GM10248 (cell line): ENCODE results near the gene NFIB.

Experiments
- CTCF ChIA-PET: fragments of 300-600 bp; sonication (Branson Sonifier 250); formaldehyde crosslinking; extraction: SDS; loops from one replicate; lab custom pipeline; 2021; ENCODE audit warnings: antibody characterized with exemption; lab: Yijun Ruan, JAX
- POLR2A ChIA-PET: fragments of 350-650 bp; sonication (Branson Sonifier 250); formaldehyde crosslinking; extraction: SDS; loops from one replicate; lab custom pipeline; 2020; ENCODE audit warnings: antibody characterized with exemption; lab: Yijun Ruan, JAX
- DNase-seq: peaks from one replicate; pipeline ENCODE4 v3.0.0; 2012; ENCODE audit errors: extremely low spot score
- CTCF ChIP-seq: IDR thresholded peaks from 2 replicates; pipeline ENCODE4 v1.5.1; 2012; ENCODE audit warnings: mild to moderate bottlenecking, low read depth; ENCODE audit errors: extremely low read depth, missing control alignments, control extremely low read depth

The NFIB gene

DNA sequence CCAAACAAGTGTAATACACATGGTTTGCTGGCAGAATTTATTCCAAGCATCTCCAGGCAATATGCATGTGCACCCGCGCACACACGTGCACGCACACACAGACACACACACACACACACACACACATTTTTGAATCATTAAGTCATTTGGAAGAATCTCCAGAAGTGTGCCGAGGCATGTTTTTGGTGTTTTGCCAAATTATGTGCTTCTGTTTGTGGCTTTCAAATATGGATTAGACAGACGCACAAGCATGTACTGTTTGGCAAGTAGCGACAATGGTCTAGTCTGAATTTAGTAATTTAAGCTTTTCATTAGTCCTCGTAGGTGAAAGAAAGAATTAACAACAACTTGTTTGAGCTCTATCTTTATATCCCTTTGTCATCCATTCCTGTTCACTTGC is 36.7 kb downstream of the NFIB start:
- POLR2A ChIA-PET: no interaction called here
- CTCF ChIA-PET: interaction anchor here (1.5 to 1.6 kb wide), 2 partner anchors 9 to 21 kb away, joined by 4 read pairs; no protein-coding TSS in a partner anchor
- no peak for DNase-seq
- no peak for TF ChIP-seq CTCF

DNA sequence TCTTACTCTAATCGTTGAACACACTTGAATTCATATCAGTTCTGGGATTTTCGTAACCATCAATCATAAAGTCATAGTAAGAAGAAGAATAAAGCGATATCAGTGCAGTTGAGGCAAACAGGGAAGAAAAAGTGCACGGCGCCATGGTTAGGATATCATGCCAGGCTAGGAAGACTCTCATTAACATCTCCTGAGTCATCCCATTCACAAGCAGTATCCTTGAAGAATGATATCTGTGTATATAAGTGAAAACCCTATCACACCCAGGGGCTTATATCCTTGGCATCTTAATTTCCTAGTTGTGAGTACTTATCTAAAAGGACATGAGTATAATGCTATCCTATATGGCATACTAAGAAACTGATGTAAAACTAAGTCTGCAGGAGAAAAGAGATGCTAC is 38.6 kb downstream of the NFIB start:
- DNase-seq: no peak
- ChIA-PET CTCF (no interaction called here), POLR2A (no interaction called here)
- TF ChIP-seq CTCF: no peak

- CTCF ChIA-PET: no interaction called here
- DNase-seq: no peak
- no peak for TF ChIP-seq CTCF
- POLR2A ChIA-PET: no interaction called here
Observed at GRCh38 chr9:14273696-14274121, 40.2 kb downstream of the NFIB start.

DNA sequence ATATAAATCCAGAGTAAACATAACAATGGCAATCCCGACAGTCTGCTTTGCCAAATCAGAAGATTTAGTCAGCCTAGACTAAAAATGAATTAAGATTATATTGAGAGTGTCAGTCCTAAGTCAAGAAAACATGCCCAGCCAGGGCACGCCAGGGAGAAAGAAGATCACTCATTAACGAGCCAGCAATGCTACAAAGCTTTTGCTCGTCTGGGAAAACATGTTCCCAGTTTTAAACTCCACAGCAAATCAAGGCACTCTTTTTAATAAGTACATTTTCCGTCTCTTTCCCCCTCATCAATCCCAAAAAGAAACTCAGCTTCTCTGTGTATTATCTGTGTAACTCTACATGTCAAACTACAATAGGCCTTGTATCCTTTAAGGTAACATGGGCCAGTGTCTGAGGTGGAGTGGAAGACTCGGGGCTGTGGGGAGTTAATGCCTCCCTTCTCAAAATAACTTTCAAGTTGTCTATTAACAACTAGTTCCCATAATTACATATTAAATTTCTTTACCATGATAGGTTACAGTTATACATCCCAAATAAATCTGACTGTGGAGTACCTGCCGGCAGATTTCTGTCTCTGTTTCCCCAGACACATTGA is 40.9 kb downstream of the NFIB start:
- no peak for DNase-seq
- ChIA-PET POLR2A (no interaction called here), CTCF (no interaction called here)
- TF ChIP-seq CTCF: no peak

DNA sequence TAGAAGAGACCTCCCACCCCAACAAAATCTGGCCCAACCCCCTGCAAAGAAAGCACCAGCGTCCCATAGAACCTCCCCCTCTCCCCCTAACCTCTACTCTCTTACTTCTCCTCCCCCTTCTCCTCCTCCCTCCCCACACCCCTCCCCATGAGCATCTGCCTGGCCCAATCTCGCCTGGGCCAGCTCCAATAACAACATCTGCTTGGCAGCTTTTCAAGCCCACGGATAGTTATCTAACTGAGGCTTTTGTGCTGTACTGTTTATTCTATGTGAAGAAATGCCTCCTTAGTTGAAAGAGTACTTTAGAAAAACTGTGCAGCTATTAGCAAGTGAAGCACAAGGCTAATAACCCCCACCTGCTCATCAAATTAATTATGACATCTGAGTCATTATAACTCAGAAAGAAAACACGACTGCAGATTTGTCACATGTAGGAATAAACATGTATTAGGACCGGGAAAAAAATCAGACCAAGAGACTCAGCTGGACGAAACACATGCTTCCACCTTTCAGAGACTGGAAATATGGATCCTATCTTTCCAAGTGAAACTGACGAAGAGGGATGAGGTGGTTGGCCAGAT is 42.8 kb downstream of the NFIB start:
- DNase-seq: no peak
- no peak for TF ChIP-seq CTCF
- POLR2A ChIA-PET: no interaction called here
- CTCF ChIA-PET: no interaction called here

DNA sequence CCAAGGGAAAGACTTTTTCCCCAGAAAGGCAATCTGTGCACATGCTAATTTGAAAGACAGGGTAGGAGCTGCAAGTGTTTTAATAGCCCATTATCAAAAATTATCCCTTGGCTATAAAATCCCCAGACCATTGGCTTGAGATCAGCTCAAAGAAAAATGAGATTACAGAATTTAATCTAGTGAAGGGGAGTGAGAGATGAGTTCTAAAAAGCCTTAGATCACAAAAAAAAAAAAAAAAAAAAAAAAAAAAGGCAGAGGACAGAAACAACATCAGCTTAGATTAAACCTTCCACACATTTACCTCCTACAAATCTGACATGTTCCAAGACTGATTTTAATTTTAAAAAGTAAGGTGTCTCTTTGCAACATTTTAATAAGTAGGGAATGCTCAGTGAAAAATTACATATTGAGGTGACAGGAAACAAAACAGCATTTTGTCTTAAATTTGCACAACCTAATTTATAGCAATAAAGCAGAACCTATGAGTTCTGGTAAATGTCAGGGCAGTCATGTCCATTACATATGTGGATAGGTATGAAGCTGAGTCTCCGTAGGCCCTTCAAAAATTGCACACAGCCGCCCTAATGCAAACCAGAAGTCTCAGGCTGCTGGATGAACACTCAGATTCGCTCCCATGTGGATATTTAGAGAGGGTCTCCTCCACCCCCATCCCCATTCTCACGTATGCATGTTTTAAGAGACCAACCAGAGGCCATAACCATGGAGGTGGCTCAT is 43.4 kb downstream of the NFIB start:
- no peak for TF ChIP-seq CTCF
- POLR2A ChIA-PET: no interaction called here
- CTCF ChIA-PET: interaction anchor here (2.4 kb wide), 1 partner anchor 10 kb away, joined by 9 read pairs; no protein-coding TSS in a partner anchor
- no peak for DNase-seq
